Right lobe of liver (tissue), 4 donors: Measurements from ENCODE around the gene SERPINB1.

Source experiments
- POLR2A ChIP-seq: fragments of 450-650 bp; IDR thresholded peaks from one replicate; pipeline ENCODE4 v1.6.1; 2017; ENCODE audit warnings: antibody characterized with exemption, mild to moderate bottlenecking
- TF ChIP-seq, protein P1 (sequence below), 4 donors: fragments of 200-600 bp in 3 of 4; fragments of 450-650 bp in 1 of 4; IDR thresholded peaks; one replicate each; pipeline versions ENCODE4 v1.5.1 to v1.8.0; 2016 to 2022; ENCODE audit warnings: antibody characterized with exemption in 4 of 4, mild to moderate bottlenecking in 2 of 4
- donor health status: DM: no; HTN: no; CAD: no.
- donor health status: DM: no; HTN: no; CAD: no.
- donor health status: DM: no; HTN: yes; CAD: no.

DNA sequence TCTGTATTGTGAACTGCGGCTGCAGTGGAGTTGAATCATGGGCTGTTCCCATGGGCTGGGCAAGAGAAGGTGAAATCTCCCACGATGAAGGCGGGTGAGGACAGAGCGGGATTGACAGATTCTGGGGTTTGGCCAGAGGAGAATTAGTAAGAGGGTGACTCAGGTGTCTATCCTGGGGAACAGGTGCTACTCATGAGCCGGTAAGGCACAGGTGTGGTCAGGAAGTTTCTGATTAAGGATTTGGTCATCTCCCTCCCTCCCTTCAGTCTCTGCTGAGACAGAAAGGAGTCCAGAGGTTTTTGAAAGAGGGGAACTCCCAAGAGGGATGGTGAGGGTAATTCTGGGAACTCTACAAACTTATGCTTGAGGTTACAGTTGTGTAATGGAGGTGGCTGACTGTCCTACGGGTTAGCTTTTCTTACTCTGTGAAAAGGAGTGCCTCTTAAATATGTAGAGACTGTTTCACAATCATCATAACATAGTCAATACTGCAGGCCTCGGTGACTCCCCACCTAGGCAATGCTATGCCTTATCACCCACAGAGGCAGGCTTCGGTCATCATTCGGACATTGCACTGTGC is 31.5 kb downstream of the SERPINB1 start:
- no peak for TF ChIP-seq POLR2A
- TF ChIP-seq, protein P1, sequence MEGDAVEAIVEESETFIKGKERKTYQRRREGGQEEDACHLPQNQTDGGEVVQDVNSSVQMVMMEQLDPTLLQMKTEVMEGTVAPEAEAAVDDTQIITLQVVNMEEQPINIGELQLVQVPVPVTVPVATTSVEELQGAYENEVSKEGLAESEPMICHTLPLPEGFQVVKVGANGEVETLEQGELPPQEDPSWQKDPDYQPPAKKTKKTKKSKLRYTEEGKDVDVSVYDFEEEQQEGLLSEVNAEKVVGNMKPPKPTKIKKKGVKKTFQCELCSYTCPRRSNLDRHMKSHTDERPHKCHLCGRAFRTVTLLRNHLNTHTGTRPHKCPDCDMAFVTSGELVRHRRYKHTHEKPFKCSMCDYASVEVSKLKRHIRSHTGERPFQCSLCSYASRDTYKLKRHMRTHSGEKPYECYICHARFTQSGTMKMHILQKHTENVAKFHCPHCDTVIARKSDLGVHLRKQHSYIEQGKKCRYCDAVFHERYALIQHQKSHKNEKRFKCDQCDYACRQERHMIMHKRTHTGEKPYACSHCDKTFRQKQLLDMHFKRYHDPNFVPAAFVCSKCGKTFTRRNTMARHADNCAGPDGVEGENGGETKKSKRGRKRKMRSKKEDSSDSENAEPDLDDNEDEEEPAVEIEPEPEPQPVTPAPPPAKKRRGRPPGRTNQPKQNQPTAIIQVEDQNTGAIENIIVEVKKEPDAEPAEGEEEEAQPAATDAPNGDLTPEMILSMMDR (IDR thresholded peaks at IDR 0.05): no peak
